ENCODE data around the gene GALE. TPM values are rescaled to one million over a fixed set of nuclear protein-coding genes. Genes with fewer than 3 reads are reported as not detected.

The GALE gene
- total RNA-seq, 6 experiments from 2014 or later: 25.9 to 46.9 (median 42.0) TPM

GRCh38 chr1:23814016-23814415, 13.5 kb upstream of the GALE start:
- Histone ChIP-seq H3K9me3 (no peaks in the 10 kb centered on the region), H3K4me3 (no peak overlapping the region), H3K27me3 (no peaks in the 10 kb centered on the region), H3K36me3 (peaks cover 0 to 70% (median 23%) of the 10 kb centered on the region in 4 donors), H3K4me1 (peaks cover 0 to 14% (median 8%) of the 10 kb centered on the region in 4 donors), H3K27ac (no peak overlapping the region)
- ATAC-seq (no peak), DNase-seq (no peak)
- WGBS (ENCODE audit: insufficient coverage, low coverage, low lambda C conversion rate, missing lambda C conversion rate): 93% methylated on average over 3 of the region's 4 CpGs
- TF ChIP-seq CTCF (IDR thresholded peaks at IDR 0.05) (no peak), POLR2A (IDR thresholded peaks at IDR 0.05) (no peak)
- intact Hi-C loops (cut with DNase I): no loop called here

DNA sequence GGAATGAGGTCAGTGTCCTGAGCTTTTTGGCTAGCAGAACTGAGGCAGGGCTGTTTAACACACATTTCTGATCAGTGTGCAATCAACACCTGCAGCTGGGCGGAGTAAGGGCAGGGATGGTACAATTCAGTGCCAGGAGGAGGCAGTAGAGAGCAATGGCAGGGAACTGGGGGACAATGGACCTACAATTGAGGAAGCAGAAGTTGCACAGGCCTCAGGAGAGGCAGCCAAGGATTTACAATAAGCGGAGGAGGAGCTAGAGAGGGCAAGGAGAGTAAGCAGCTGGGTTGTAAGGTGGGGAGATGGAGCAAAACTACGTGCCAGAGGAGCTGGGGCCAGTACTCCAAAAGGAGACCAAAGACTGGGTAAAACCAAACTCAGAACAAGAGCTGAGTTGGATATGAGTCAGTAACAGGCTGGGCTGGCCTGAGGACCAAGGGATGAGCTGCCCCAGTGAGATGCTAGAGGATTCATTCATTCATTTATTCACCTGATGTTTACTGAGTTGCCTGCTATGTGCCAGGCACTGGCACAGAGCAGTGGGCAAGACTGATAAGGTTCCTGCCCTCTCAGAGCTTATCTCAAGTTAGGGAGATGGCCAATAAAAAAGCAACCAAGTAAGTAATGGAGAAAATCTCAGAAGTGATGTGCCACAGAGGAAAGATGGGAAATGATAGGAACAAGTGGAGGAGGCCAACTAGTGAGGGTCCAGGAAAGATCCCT, 10.4 kb upstream of the GALE start:
- Histone ChIP-seq H3K36me3 (peaks cover 0 to 61% (median 17%) of the 10 kb centered on the region in 4 donors), H3K9me3 (no peaks in the 10 kb centered on the region), H3K4me1 (peaks cover 0 to 18% (median 8%) of the 10 kb centered on the region in 4 donors), H3K27ac (peak overlapping the region in 2 of 3 donors; percentile 38 to 74), H3K27me3 (no peaks in the 10 kb centered on the region), H3K4me3 (no peak overlapping the region)
- TF ChIP-seq CTCF (IDR thresholded peaks at IDR 0.05) (peak; percentile 49 to 75 (median 62)), POLR2A (IDR thresholded peaks at IDR 0.05) (no peak)
- intact Hi-C loops (cut with DNase I): no loop called here
- DNase-seq (peak in 1 of 3 donors; percentile 56), ATAC-seq (peak; percentile 56 to 74 (median 64))
- WGBS (ENCODE audit: insufficient coverage, low coverage, low lambda C conversion rate, missing lambda C conversion rate): 48% methylated on average over 3 of the region's 3 CpGs

GRCh38 chr1:23809751-23810171, 9.2 kb upstream of the GALE start:
- peak; percentile 86 to 89 (median 87) for DNase-seq
- ATAC-seq: peak; percentile 92 to 97 (median 96)
- peaks cover 0 to 51% (median 17%) of the 10 kb centered on the region in 4 donors for H3K36me3 ChIP-seq
- peaks cover 0 to 30% (median 8%) of the 10 kb centered on the region in 4 donors for H3K4me1 ChIP-seq
- WGBS (ENCODE audit: insufficient coverage, low coverage, low lambda C conversion rate, missing lambda C conversion rate): 10% methylated on average over 6 of the region's 6 CpGs
- no peak overlapping the region for H3K4me3 ChIP-seq
- H3K27ac ChIP-seq: peak overlapping the region; percentile 22 to 74 (median 38)
- intact Hi-C loops (cut with DNase I): loop anchor here in 1 of 2 donors (10.0 kb wide), 1 partner anchor 55 kb away; the partner anchor contains the start of gene FUCA1
- no peaks in the 10 kb centered on the region for H3K9me3 ChIP-seq
- TF ChIP-seq POLR2A (IDR thresholded peaks at IDR 0.05) (no peak), CTCF (IDR thresholded peaks at IDR 0.05) (peak; percentile 86 to 96 (median 90))
- no peaks in the 10 kb centered on the region for H3K27me3 ChIP-seq

- Histone ChIP-seq H3K4me1 (peaks cover 0 to 38% (median 13%) of the 10 kb centered on the region in 4 donors), H3K27me3 (no peaks in the 10 kb centered on the region), H3K4me3 (no peak overlapping the region), H3K27ac (peak overlapping the region in 1 of 3 donors; percentile 5), H3K9me3 (no peaks in the 10 kb centered on the region), H3K36me3 (peaks cover 0 to 40% (median 8%) of the 10 kb centered on the region in 4 donors)
- WGBS (ENCODE audit: insufficient coverage, low coverage, low lambda C conversion rate, missing lambda C conversion rate): 70% methylated on average over 3 of the region's 3 CpGs
- DNase-seq: no peak
- intact Hi-C loops (cut with DNase I): loop anchor here in 1 of 2 donors (10.0 kb wide), 1 partner anchor 57 kb away; the partner anchor contains the start of gene FUCA1
- TF ChIP-seq POLR2A (IDR thresholded peaks at IDR 0.05) (no peak), CTCF (IDR thresholded peaks at IDR 0.05) (no peak)
- ATAC-seq: no peak
Observed at GRCh38 chr1:23807453-23807852, 6.9 kb upstream of the GALE start.
